Activated T-helper 9 cell treated with anti-CD3 and anti-CD28 coated beads, Interleukin-2, amount 50 U/mL, for 16 hours (primary cell): ENCODE measurements around the gene CDKN1B.
A peak's percentile ranks its signal among the peaks of the same experiment; 100 is the strongest.
"Not testable (repeated sequence)": the region's sequence is repeated elsewhere in the genome, so short reads cannot be mapped to it uniquely, and the experiment has no call there.

ENCODE experiments used
- DNase-seq: peaks from one replicate; pipeline ENCODE4 v3.0.0-alpha.2; 2020; ENCODE audit warnings: low read depth

The CDKN1B gene

GRCh38 chr12:12724421-12725085 lies 7.4 kb downstream of the CDKN1B start:
- DNase-seq, result peak; percentile 23

GRCh38 chr12:12725086-12725955 lies 8.2 kb downstream of the CDKN1B start:
- peak; percentile 90 for DNase-seq

GRCh38 chr12:12725956-12726554 lies 8.9 kb downstream of the CDKN1B start:
- no peak for DNase-seq

- DNase-seq, result no peak
These were observed 9.5 kb downstream of the CDKN1B start for GRCh38 chr12:12726555-12727093.

GRCh38 chr12:12731178-12731577 lies 14.0 kb downstream of the CDKN1B start:
- no peak for DNase-seq

GRCh38 chr12:12731785-12732184 lies 14.6 kb downstream of the CDKN1B start:
- no peak for DNase-seq

GRCh38 chr12:12733118-12733517 lies 15.9 kb downstream of the CDKN1B start:
- DNase-seq, result no peak

- DNase-seq, result no peak
These were observed 16.9 kb downstream of the CDKN1B start for GRCh38 chr12:12734054-12734453.

GRCh38 chr12:12734561-12735071 lies 17.4 kb downstream of the CDKN1B start:
- no peak for DNase-seq

- DNase-seq, result no peak
These were observed 18.1 kb downstream of the CDKN1B start for GRCh38 chr12:12735301-12735700.

GRCh38 chr12:12736759-12737676 lies 19.9 kb downstream of the CDKN1B start:
- DNase-seq, result no peak

GRCh38 chr12:12738152-12738551 lies 21.0 kb downstream of the CDKN1B start:
- DNase-seq, result not testable (repeated sequence)

- no peak for DNase-seq
These were observed 24.5 kb downstream of the CDKN1B start for GRCh38 chr12:12741660-12742059.

GRCh38 chr12:12744546-12745305 lies 27.6 kb downstream of the CDKN1B start:
- no peak for DNase-seq

- no peak for DNase-seq
These were observed 28.5 kb downstream of the CDKN1B start for GRCh38 chr12:12745576-12746211.

- DNase-seq, result no peak
These were observed 30.1 kb downstream of the CDKN1B start for GRCh38 chr12:12747278-12747677.

GRCh38 chr12:12748044-12748443 lies 30.9 kb downstream of the CDKN1B start:
- no peak for DNase-seq

GRCh38 chr12:12749433-12749832 lies 32.3 kb downstream of the CDKN1B start:
- no peak for DNase-seq

- no peak for DNase-seq
These were observed 38.8 kb downstream of the CDKN1B start for GRCh38 chr12:12755923-12756322.

GRCh38 chr12:12757121-12757520 lies 40.0 kb downstream of the CDKN1B start:
- no peak for DNase-seq
